Gastrocnemius medialis (tissue), 4 donors: Measurements from ENCODE around the gene TBC1D8.

Experiments
- CTCF ChIP-seq, 5 experiments: fragments of 450-650 bp in 3 of 5; fragments of 200-600 bp in 2 of 5; sonication (generic) in 2 of 5; IDR thresholded peaks in 4 of 5; conservative IDR thresholded peaks in 1 of 5; 1 replicate in 4 of 5; 2 replicates in 1 of 5; pipeline ENCODE4 v1.5.1; 2016 to 2019; ENCODE audit warnings: antibody characterized with exemption in 5 of 5, mild to moderate bottlenecking in 3 of 5, moderate library complexity in 3 of 5
- POLR2A ChIP-seq, 2 donors: fragments of 450-650 bp; IDR thresholded peaks; one replicate each; pipeline ENCODE4 v1.6.1; 2017; ENCODE audit warnings: antibody characterized with exemption in 2 of 2, mild to moderate bottlenecking in 2 of 2, moderate library complexity in 2 of 2

- no peak for TF ChIP-seq CTCF (IDR thresholded peaks at IDR 0.05 in 4 of 5, conservative IDR thresholded peaks at IDR 0.05 in 1 of 5)
- TF ChIP-seq POLR2A (IDR thresholded peaks at IDR 0.05): no peak
Measured at GRCh38 chr2:101097638-101098037, 53.5 kb downstream of the TBC1D8 start.
